HFFc6 (cell line): ENCODE results near the gene ZNF513. TPM values are rescaled to one million over a fixed set of nuclear protein-coding genes. Genes with fewer than 3 reads are reported as not detected.
"Not testable (repeated sequence)": the region's sequence is repeated elsewhere in the genome, so short reads cannot be mapped to it uniquely, and the experiment has no call there.

Experiments used
- DNase-seq: peaks from one replicate; pipeline ENCODE4 v3.0.0-alpha.2; 2018
- H3K27ac Mint-ChIP-seq: 2 replicates; pipeline ENCODE4 v1.8.0; 2020; ENCODE audit warnings: mild to moderate bottlenecking, mixed read lengths
- H3K27me3 Mint-ChIP-seq: 2 replicates; pipeline ENCODE4 v1.8.0; 2021; ENCODE audit warnings: mild to moderate bottlenecking, moderate library complexity, mixed read lengths; ENCODE audit not compliant: insufficient read depth
- H3K36me3 Mint-ChIP-seq: 2 replicates; pipeline ENCODE4 v1.8.0; 2021; ENCODE audit warnings: low read depth, mixed read lengths
- H3K4me1 Mint-ChIP-seq: 2 replicates; pipeline ENCODE4 v1.8.0; 2020; ENCODE audit warnings: low read depth, mixed read lengths
- H3K4me3 Mint-ChIP-seq: 2 replicates; pipeline ENCODE4 v1.8.0; 2020; ENCODE audit warnings: mild to moderate bottlenecking, moderate library complexity, mixed read lengths
- H3K9me3 Mint-ChIP-seq: 2 replicates; pipeline ENCODE4 v1.8.0; 2020; ENCODE audit warnings: mild to moderate bottlenecking, mixed read lengths
- CTCF ChIP-seq: fragments of 200-600 bp; sonication (generic); IDR thresholded peaks from 2 replicates; pipeline ENCODE4 v1.5.0; 2021; ENCODE audit warnings: antibody characterized with exemption, mild to moderate bottlenecking
- long read RNA-seq: library from polyadenylated mRNA; unstranded; transcript quantifications from one replicate; pipeline ENCODE4 v2.0.0, GENCODE V29; 2019
- total RNA-seq, 6 experiments: library from RNA; stranded (reverse); fragmentation: NEBNext Ultra II Directional; extraction: Animal tissue kit (Norgen Biotek cat#: 25700); gene quantifications; 2 replicates in 1 of 6; 3 replicates in 5 of 6; pipeline ENCODE4 v1.2.3, GENCODE V29; 2021

Gene ZNF513, protein sequence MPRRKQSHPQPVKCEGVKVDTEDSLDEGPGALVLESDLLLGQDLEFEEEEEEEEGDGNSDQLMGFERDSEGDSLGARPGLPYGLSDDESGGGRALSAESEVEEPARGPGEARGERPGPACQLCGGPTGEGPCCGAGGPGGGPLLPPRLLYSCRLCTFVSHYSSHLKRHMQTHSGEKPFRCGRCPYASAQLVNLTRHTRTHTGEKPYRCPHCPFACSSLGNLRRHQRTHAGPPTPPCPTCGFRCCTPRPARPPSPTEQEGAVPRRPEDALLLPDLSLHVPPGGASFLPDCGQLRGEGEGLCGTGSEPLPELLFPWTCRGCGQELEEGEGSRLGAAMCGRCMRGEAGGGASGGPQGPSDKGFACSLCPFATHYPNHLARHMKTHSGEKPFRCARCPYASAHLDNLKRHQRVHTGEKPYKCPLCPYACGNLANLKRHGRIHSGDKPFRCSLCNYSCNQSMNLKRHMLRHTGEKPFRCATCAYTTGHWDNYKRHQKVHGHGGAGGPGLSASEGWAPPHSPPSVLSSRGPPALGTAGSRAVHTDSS
- total RNA-seq: 10 to 100 TPM; 11.9 to 15.3 (median 12.8) TPM
- long read RNA-seq, partial matches to known transcripts: 0 of 4 reads
- long read RNA-seq, other reads (novel, unspliced or antisense): 4 of 4 reads

GRCh38 chr2:27380626-27381545 is at the start of gene ZNF513:
ZNF513 (minus strand) TSS chr2:27380734; CDS start chr2:27380526, 208 bp downstream.
- TF ChIP-seq CTCF: no peak
- H3K36me3 Mint-ChIP-seq: peaks cover 63% of the 10 kb centered on the region
- peak within 1 kb of the TSS; percentile 97 for H3K27ac Mint-ChIP-seq
- peaks cover 29% of the 10 kb centered on the region for H3K4me1 Mint-ChIP-seq
- H3K27me3 Mint-ChIP-seq: peaks cover 11% of the 10 kb centered on the region
- H3K9me3 Mint-ChIP-seq: no peaks in the 10 kb centered on the region
- DNase-seq: peak; percentile 91
- H3K4me3 Mint-ChIP-seq: peak within 1 kb of the TSS; percentile 93

DNA sequence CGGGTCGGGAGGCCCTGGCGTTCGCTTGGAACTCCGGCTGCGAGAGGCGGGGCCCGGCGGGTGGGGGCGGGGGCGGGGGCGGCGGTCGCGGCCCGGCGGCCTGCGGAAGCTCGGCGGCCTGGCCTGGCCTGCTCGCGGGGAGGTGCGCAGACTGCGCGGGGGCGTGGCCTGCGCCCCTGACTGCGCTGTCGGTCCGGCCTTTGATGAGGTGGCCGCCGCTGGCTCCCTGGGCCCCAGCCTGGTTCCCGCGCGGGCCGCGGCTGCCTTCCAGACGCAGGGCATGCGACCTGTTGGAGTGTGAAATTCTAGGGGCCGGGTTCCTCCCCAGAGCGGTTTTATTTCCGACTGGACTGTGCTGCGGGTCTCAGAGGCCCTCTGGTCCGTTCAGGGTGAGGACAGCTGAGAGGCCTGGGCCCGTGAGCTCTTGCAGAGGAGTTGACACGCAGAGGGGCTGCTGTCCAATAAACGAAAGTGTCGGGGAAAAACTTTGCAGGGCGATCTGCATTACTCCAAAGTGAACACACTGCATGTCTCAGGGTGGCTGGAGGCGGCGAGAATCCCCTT is 48.5 kb upstream of the ZNF513 start:
- Mint-ChIP-seq H3K4me3 (peak overlapping the region; percentile 99), H3K4me1 (peaks cover 29% of the 10 kb centered on the region), H3K27ac (peak overlapping the region; percentile 93), H3K27me3 (no peaks in the 10 kb centered on the region), H3K36me3 (peaks cover 15% of the 10 kb centered on the region), H3K9me3 (no peaks in the 10 kb centered on the region)
- peak; percentile 76 for DNase-seq
- TF ChIP-seq CTCF: no peak

DNA sequence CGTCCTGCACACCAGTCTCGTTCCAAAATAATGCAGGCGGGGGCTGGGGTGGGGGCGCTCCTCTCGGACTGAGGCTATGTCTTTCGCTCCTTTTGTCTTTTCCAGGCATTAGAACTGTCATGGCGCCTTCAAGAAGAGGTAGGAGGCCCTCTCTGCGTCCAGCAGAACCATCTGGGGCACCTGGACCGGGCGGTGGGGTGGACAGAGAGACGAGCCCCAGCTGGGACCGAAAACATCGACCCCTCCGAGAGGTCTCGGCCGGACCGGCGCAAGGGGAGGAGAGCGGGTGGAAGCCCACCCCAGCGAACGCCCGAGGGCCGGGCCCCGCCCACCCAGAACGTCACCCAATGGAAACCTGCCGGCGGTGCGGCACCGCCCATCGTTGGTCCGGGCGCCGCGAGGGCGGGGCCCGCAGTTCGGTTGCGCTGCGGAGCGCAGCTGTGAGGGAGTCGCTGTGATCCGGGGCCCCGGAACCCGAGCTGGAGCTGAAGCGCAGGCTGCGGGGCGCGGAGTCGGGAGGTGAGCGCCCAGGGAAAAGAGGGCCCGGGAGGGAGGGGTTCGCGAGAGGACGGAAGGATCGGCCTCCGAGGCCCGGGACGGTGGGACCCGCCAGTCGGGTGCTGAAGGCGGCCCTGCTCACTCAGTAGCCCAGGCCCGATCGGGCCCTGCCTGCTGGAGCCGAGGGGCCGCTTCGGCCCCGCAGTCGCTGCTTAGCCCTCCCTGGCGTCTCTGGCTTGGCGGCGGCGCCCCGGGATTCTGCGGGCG is 47.9 kb upstream of the ZNF513 start, which contains the start of gene NRBP1:
Gene NRBP1 (plus strand): TSS at position 419 of the 765 bp plus-strand sequence. CDS start 4,643 bp downstream, outside the sequence.
- peaks cover 29% of the 10 kb centered on the region for H3K4me1 Mint-ChIP-seq
- peak within 1 kb of the TSS; percentile 93 for H3K27ac Mint-ChIP-seq
- peak; percentile 33; the same call in 1 of the 2 replicates for TF ChIP-seq CTCF
- peak within 1 kb of the TSS; percentile 99 for H3K4me3 Mint-ChIP-seq
- no peaks in the 10 kb centered on the region for H3K9me3 Mint-ChIP-seq
- H3K36me3 Mint-ChIP-seq: peaks cover 8% of the 10 kb centered on the region
- DNase-seq: peak; percentile 81
- 0 out of 2 replicates have a peak, but pooled peaks cover 3% of the 10 kb centered on the region for H3K27me3 Mint-ChIP-seq

GRCh38 chr2:27427863-27428212 is 47.3 kb upstream of the ZNF513 start:
- H3K36me3 Mint-ChIP-seq: peaks cover 5% of the 10 kb centered on the region; the same call in 1 of the 2 replicates
- peak overlapping the region; percentile 92 for H3K27ac Mint-ChIP-seq
- H3K9me3 Mint-ChIP-seq: no peaks in the 10 kb centered on the region
- 0 out of 2 replicates have a peak, but pooled peaks cover 3% of the 10 kb centered on the region for H3K27me3 Mint-ChIP-seq
- no peak for TF ChIP-seq CTCF
- H3K4me1 Mint-ChIP-seq: peaks cover 29% of the 10 kb centered on the region
- H3K4me3 Mint-ChIP-seq: peak overlapping the region; percentile 95
- DNase-seq: no peak

GRCh38 chr2:27425039-27425438 is 44.5 kb upstream of the ZNF513 start:
- peaks cover 13% of the 10 kb centered on the region for H3K4me1 Mint-ChIP-seq
- not testable (repeated sequence) for H3K27me3 Mint-ChIP-seq, H3K9me3 Mint-ChIP-seq, H3K4me3 Mint-ChIP-seq, DNase-seq, H3K27ac Mint-ChIP-seq, H3K36me3 Mint-ChIP-seq
